ENCODE measurements around the gene SLC7A4.

Gene SLC7A4

GRCh38 chr22:21047730-21048129 is 15.4 kb upstream of the SLC7A4 start:
- TF ChIP-seq BHLHE40 (IDR thresholded peaks at IDR 0.05; ENCODE audit: borderline replicate concordance) (no peak), CTBP1 (IDR thresholded peaks at IDR 0.05; ENCODE audit: borderline replicate concordance) (no peak), HDGF (IDR thresholded peaks at IDR 0.05; ENCODE audit: borderline replicate concordance) (no peak), ZNF384 (IDR thresholded peaks at IDR 0.05) (no peak), TARDBP (IDR thresholded peaks at IDR 0.05) (no peak), SUZ12 (IDR thresholded peaks at IDR 0.05) (no peak), NFRKB (IDR thresholded peaks at IDR 0.05) (no peak), SP1 (IDR thresholded peaks at IDR 0.05) (no peak), FOXM1 (IDR thresholded peaks at IDR 0.05; ENCODE audit: borderline replicate concordance) (no peak), ARNT (IDR thresholded peaks at IDR 0.05) (no peak), PKNOX1 (IDR thresholded peaks at IDR 0.05) (no peak), LEF1 (IDR thresholded peaks at IDR 0.05; ENCODE audit: borderline replicate concordance) (no peak), L3MBTL2 (conservative IDR thresholded peaks at IDR 0.05) (no peak), FOXA1 (IDR thresholded peaks at IDR 0.05) (no peak), FOXK2 (IDR thresholded peaks at IDR 0.05) (no peak), ELF4 (IDR thresholded peaks at IDR 0.05) (no peak)
- ChIA-PET CTCF (interaction anchor here (0.9 kb wide), 1 partner anchor 27 kb away, joined by 5 read pairs; no protein-coding TSS in a partner anchor), POLR2A (no interaction called here)
- no peak for DNase-seq (ENCODE audit: extremely low spot score)

GRCh38 chr22:21047035-21047661 is 14.8 kb upstream of the SLC7A4 start:
- CTCF ChIA-PET = interaction anchor here (0.9 kb wide), 1 partner anchor 26 kb away, joined by 5 read pairs; no protein-coding TSS in a partner anchor

GRCh38 chr22:21045585-21046294 is 13.4 kb upstream of the SLC7A4 start, which contains the start of gene LRRC74B:
Gene LRRC74B (plus strand): TSS chr22:21045946. CDS start chr22:21045987, 41 bp downstream.
- peak; percentile 98 for DNase-seq (ENCODE audit: extremely low spot score)
- TF ChIP-seq PKNOX1 (IDR thresholded peaks at IDR 0.05) (peak; percentile 99), ELF4 (IDR thresholded peaks at IDR 0.05) (no peak), SUZ12 (IDR thresholded peaks at IDR 0.05) (no peak)
- ChIA-PET CTCF (interaction anchor here (0.7 to 1.0 kb wide), 2 partner anchors 25 to 82 kb away, joined by 3 to 6 read pairs; no protein-coding TSS in a partner anchor), POLR2A (interaction anchor here (0.9 to 2.1 kb wide), 4 partner anchors 9 to 63 kb away, joined by 3 to 7 read pairs (median 5); partner anchors contain the start of genes LZTR1 and THAP7)

More at GRCh38 chr22:21047035-21047661, 14.8 kb upstream of the SLC7A4 start:
- no peak for DNase-seq (ENCODE audit: extremely low spot score)
- no peak for TF ChIP-seq CTBP1 (IDR thresholded peaks at IDR 0.05; ENCODE audit: borderline replicate concordance)
- TF ChIP-seq L3MBTL2 (conservative IDR thresholded peaks at IDR 0.05) = no peak
- TF ChIP-seq NFRKB (IDR thresholded peaks at IDR 0.05) = no peak
- TF ChIP-seq LEF1 (IDR thresholded peaks at IDR 0.05; ENCODE audit: borderline replicate concordance) = no peak
- no peak for TF ChIP-seq ELF4 (IDR thresholded peaks at IDR 0.05)
- POLR2A ChIA-PET = no interaction called here

GRCh38 chr22:21044931-21045584 is 12.7 kb upstream of the SLC7A4 start:
- DNase-seq (ENCODE audit: extremely low spot score) = no peak
- ChIA-PET CTCF (no interaction called here), POLR2A (interaction anchor here (1.4 to 2.1 kb wide), 3 partner anchors 43 to 63 kb away, joined by 5 to 7 read pairs (median 5); partner anchors contain the start of genes LZTR1 and THAP7)
- TF ChIP-seq ARNT (IDR thresholded peaks at IDR 0.05) = no peak
- no peak for TF ChIP-seq FOXM1 (IDR thresholded peaks at IDR 0.05; ENCODE audit: borderline replicate concordance)
- TF ChIP-seq SP1 (IDR thresholded peaks at IDR 0.05) = no peak
- TF ChIP-seq CTBP1 (IDR thresholded peaks at IDR 0.05; ENCODE audit: borderline replicate concordance) = no peak
- TF ChIP-seq HDGF (IDR thresholded peaks at IDR 0.05; ENCODE audit: borderline replicate concordance) = no peak
- TF ChIP-seq FOXA1 (IDR thresholded peaks at IDR 0.05) = no peak
- TF ChIP-seq NFRKB (IDR thresholded peaks at IDR 0.05) = no peak
- no peak for TF ChIP-seq BHLHE40 (IDR thresholded peaks at IDR 0.05; ENCODE audit: borderline replicate concordance)

- ChIA-PET POLR2A (no interaction called here), CTCF (no interaction called here)
- no peak for TF ChIP-seq ZNF384 (IDR thresholded peaks at IDR 0.05)
- TF ChIP-seq LEF1 (IDR thresholded peaks at IDR 0.05; ENCODE audit: borderline replicate concordance) = no peak
- no peak for TF ChIP-seq FOXA1 (IDR thresholded peaks at IDR 0.05)
- no peak for TF ChIP-seq NFRKB (IDR thresholded peaks at IDR 0.05)
- no peak for DNase-seq (ENCODE audit: extremely low spot score)
Measured at GRCh38 chr22:21043860-21044535, 11.6 kb upstream of the SLC7A4 start.

- DNase-seq (ENCODE audit: extremely low spot score) = no peak
- POLR2A ChIA-PET = no interaction called here
- CTCF ChIA-PET = no interaction called here
- TF ChIP-seq PKNOX1 (IDR thresholded peaks at IDR 0.05) (no peak), LEF1 (IDR thresholded peaks at IDR 0.05; ENCODE audit: borderline replicate concordance) (no peak), CTBP1 (IDR thresholded peaks at IDR 0.05; ENCODE audit: borderline replicate concordance) (no peak), BHLHE40 (IDR thresholded peaks at IDR 0.05; ENCODE audit: borderline replicate concordance) (no peak), ZNF384 (IDR thresholded peaks at IDR 0.05) (no peak), HDGF (IDR thresholded peaks at IDR 0.05; ENCODE audit: borderline replicate concordance) (no peak), NFRKB (IDR thresholded peaks at IDR 0.05) (no peak), FOXK2 (IDR thresholded peaks at IDR 0.05) (no peak), L3MBTL2 (conservative IDR thresholded peaks at IDR 0.05) (no peak), FOXA1 (IDR thresholded peaks at IDR 0.05) (no peak), ELF4 (IDR thresholded peaks at IDR 0.05) (no peak), TARDBP (IDR thresholded peaks at IDR 0.05) (no peak)
Measured at GRCh38 chr22:21042978-21043859, 10.9 kb upstream of the SLC7A4 start.

Measured in HEK293T (cell line).